NCI-H1436 (cell line): ENCODE measurements around the gene SORBS1.

Experiments
- DNase-seq: peaks from one replicate; lab custom pipeline; 2025; lab: John Stamatoyannopoulos, UW

The SORBS1 gene

GRCh38 chr10:95459446-95460045, 101.6 kb downstream of the SORBS1 start:
- no peak for DNase-seq

DNA sequence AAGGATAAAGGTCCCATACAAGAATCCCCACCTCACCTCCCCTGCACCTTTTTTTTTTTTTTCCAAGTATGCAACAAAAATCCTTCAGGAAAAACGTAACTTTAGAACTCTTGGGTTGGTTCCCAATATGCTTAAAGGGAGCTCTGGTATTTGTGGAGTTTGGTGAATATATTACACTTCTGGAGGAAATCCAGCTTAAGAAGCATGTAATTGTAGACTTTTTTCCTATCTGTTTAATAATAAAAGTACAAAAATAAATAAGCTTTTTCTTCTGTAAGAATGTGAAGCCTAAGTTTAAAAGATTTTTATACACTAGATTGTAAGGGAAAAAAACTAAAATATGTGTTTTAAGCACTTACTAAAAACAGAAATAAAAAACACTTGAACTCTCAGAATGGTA, 102.3 kb downstream of the SORBS1 start:
- DNase-seq, result no peak

DNA sequence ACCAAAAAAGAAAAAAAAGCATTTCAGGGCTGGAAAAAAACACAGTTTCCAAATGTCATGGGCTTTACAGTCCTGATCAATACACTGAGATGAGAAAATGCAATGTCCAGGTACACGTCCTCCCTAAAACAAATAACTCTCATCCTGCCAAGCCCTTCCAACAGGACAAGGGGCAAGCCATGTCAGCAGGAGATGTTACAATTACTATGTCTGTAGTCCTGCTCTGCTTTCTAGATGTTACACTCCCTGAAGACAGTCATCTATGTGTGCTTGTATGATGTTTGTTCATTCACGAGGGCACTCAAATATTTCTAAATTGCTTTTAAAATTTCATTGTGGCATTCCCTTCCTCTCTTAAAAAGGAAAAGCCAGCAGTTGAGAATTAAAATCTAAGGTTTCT, 103.2 kb downstream of the SORBS1 start:
- no peak for DNase-seq

GRCh38 chr10:95457319-95457886, 103.8 kb downstream of the SORBS1 start:
- DNase-seq, result no peak

DNA sequence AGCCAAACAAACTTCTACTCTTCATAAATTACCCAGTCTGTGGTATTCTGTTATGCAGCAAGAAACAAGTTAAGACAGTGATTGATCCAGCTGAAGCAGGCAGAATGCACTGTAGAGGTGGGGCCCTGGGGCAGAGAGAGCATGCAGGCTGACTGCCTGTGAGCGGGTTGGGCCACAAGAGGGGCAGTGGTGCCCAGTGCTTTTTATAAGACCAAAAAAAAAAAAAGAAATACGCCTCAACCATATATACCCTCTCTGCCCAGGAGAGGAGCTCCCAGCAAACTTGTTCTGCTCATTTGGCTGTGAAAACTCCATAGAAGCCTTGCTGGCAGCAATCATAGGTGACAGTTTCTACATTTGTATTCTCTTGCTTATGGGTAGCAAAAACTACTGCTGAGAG, 104.7 kb downstream of the SORBS1 start:
- no peak for DNase-seq

DNA sequence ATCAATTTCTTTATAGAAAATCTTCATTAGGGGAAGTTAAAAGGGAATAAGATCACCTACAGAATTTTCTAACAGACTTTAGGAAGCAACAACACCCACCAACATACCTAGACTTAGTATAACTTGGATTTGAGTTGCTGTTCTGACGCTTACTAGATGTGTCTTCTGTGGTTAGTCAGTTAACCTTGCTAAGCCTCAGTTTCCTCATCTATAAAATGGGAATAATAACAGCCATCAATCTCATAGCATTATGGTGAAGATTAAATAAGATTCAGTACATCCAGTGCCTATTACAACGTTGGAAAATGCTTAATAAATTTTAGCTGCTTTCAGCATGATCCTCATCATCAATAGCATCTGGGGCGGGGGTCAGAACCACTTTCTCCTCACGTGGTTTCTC, 106.2 kb downstream of the SORBS1 start:
- no peak for DNase-seq

DNA sequence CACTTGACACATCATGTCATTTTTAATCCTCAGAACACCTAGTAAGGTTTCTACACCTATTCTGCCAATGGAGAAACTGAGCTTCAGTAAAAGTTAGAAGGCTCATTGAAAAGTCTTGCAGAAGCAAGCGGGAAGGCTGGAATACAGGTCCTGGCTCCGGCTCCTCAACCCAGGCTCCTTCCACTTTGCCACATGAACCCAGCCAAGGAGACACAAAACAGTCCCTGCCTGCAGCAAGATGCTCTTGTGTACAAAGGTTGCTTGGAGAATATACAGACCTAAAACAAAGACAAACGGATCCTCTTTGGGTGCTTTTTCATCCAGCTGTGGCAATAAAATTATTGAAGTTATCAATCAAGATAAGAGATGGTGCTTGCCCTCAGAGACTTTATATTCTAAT, 106.8 kb downstream of the SORBS1 start:
- DNase-seq, result no peak

GRCh38 chr10:95451568-95452524, 109.3 kb downstream of the SORBS1 start:
- DNase-seq, result no peak

GRCh38 chr10:95451150-95451549, 110.0 kb downstream of the SORBS1 start:
- DNase-seq, result no peak

GRCh38 chr10:95450188-95450587, 111.0 kb downstream of the SORBS1 start:
- DNase-seq, result no peak

GRCh38 chr10:95447685-95448084, 113.5 kb downstream of the SORBS1 start:
- no peak for DNase-seq

- peak; percentile 56 for DNase-seq
Measured at GRCh38 chr10:95445837-95446486, 115.2 kb downstream of the SORBS1 start.

GRCh38 chr10:95445223-95445836, 115.8 kb downstream of the SORBS1 start:
- no peak for DNase-seq

DNA sequence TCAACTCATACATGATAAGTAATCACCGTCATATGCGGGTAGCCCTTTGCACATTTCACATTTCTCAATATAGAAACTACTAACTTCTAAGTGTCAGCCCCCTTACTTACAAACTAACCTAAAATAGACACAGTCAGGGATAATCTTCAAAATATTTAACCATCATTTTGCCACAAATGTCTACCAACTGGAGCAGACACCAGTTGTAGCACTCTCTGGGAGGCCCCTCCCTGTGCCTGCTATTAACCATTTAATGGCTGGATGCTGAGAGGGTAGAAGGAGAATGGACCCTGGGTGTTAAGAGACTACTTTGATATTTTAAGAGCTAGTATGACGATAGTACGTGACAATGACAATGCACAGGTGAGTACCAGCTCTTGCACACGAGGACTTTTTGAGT, 116.4 kb downstream of the SORBS1 start:
- no peak for DNase-seq

- no peak for DNase-seq
Measured at GRCh38 chr10:95443636-95444035, 117.5 kb downstream of the SORBS1 start.

- DNase-seq, result no peak
Measured at GRCh38 chr10:95442341-95442740, 118.8 kb downstream of the SORBS1 start.

GRCh38 chr10:95441547-95441923, 119.6 kb downstream of the SORBS1 start:
- no peak for DNase-seq

GRCh38 chr10:95440756-95441546, 120.2 kb downstream of the SORBS1 start:
- DNase-seq, result no peak

DNA sequence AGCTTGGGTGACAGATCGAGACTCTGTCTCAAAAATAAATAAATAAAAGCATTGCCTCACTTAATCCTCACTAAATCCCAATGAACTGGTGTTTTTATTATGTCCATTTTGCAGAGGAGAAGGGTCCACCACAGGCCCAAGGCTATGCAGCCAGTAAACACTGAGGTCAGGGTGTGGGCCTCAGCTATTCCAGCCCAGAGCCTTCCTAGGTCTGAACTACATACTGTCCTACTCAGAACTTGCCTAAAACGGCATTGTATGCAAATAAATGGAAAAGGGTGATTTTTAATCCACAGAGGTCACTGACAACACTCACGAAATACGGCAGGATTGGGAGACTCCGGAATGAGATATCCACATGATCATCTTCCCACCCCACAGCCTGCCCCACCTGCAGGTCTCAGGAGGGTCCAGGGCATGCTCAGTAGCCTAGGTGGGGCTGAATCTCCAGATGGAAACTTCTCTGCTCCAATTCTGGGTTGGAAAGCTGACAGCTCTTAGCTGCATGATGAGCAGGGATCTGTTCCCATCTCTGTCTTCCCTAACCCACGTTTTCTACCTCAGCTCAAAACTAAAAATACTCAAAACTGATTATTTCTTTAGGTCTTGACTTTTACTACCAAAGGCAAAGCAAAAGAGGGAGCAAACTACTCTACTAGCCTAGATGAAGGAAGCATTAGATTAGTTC, 121.0 kb downstream of the SORBS1 start:
- no peak for DNase-seq

GRCh38 chr10:95438781-95439180, 122.4 kb downstream of the SORBS1 start:
- no peak for DNase-seq

GRCh38 chr10:95437669-95438068, 123.5 kb downstream of the SORBS1 start:
- DNase-seq, result no peak
